Kidney (tissue), 14 donors: Measurements from ENCODE around the gene STIP1. TPM values are rescaled to one million over a fixed set of nuclear protein-coding genes. Genes with fewer than 3 reads are reported as not detected.

ENCODE experiments used
- DNase-seq, 5 donors: peaks; one replicate each; pipeline ENCODE4 v3.0.0-alpha.2; 2013 to 2020
- FAIRE-seq: peaks from 2 replicates; lab custom pipeline; 2012; peaks lifted over from hg19 to GRCh38; lab: Jason Lieb, UNC
- H3K27ac ChIP-seq, 2 donors: one replicate each; pipeline ENCODE4 v1.7.0; 2013; ENCODE audit warnings: low read depth in 2 of 2, low read length in 2 of 2, inconsistent platforms in 1 of 2
- H3K27me3 ChIP-seq: one replicate; pipeline ENCODE4 v1.7.1; 2013; ENCODE audit warnings: low read length, inconsistent platforms; ENCODE audit not compliant: control insufficient read depth, insufficient read depth
- H3K36me3 ChIP-seq, 3 donors: one replicate each; pipeline versions ENCODE4 v1.7.0 to v1.7.1; 2013; ENCODE audit warnings: low read length in 3 of 3, control low read depth in 1 of 3, inconsistent platforms in 1 of 3; ENCODE audit not compliant: insufficient read depth in 3 of 3, control insufficient read depth in 2 of 3
- H3K4me1 ChIP-seq, 3 donors: one replicate each; pipeline versions ENCODE4 v1.7.0 to v1.7.1; 2013; ENCODE audit warnings: low read length in 3 of 3, inconsistent platforms in 1 of 3, low read depth in 1 of 3; ENCODE audit not compliant: control insufficient read depth in 2 of 3, insufficient read depth in 2 of 3
- H3K4me3 ChIP-seq, 3 donors: one replicate each; pipeline versions ENCODE4 v1.7.0 to v1.8.1; 2013; ENCODE audit warnings: low read length in 3 of 3, control low read depth in 1 of 3, inconsistent platforms in 1 of 3
- H3K9ac ChIP-seq, 3 donors: one replicate each; pipeline versions ENCODE4 v1.7.0 to v1.7.1; 2013; ENCODE audit warnings: low read length in 3 of 3, control low read depth in 1 of 3, inconsistent platforms in 1 of 3
- H3K9me3 ChIP-seq, 3 donors: one replicate each; pipeline versions ENCODE4 v1.7.0 to v1.7.1; 2013; ENCODE audit warnings: low read length in 3 of 3, control low read depth in 1 of 3, inconsistent platforms in 1 of 3; ENCODE audit not compliant: control insufficient read depth in 2 of 3, insufficient read depth in 1 of 3
- intact Hi-C: fragments of 100-400 bp; cut with DNase I; formaldehyde crosslinking; loops from one replicate; pipeline ENCODE4 v1.11.1; 2022
- polyA plus RNA-seq: library from polyadenylated mRNA; stranded (reverse); fragments of 350-450 nt; fragmentation: Illumina TruSeq; extraction: RNeasy Lipid Tissue Mini Kit (QIAGEN cat#74804); gene quantifications from one replicate; pipeline ENCODE4 v1.2.3, GENCODE V29; 2014; ENCODE audit warnings: low read depth, low replicate concordance; ENCODE audit not compliant: insufficient read depth
- total RNA-seq: library from RNA; stranded (reverse); fragmentation: NEBNext Ultra II Directional; extraction: Animal tissue kit (Norgen Biotek cat#: 25700); gene quantifications from one replicate; pipeline ENCODE4 v1.2.1, GENCODE V29; 2021
- TF ChIP-seq, protein P1 (sequence below): IDR thresholded peaks from 3 replicates; pipeline ENCODE4 v1.5.1; 2012; ENCODE audit warnings: mild to moderate bottlenecking, moderate library complexity, borderline replicate concordance; ENCODE audit not compliant: insufficient read depth; ENCODE audit errors: extremely low read depth
- donor health status: control.
- donor health status: control.
- donor health status: control.
- donor health status: control.
- donor health status: control.
- donor health status: DM: yes; HTN: yes; CAD: no.
- donor health status: Normal renal cell carcinoma (clear cell type).

The STIP1 gene
- total and polyA plus RNA-seq, 2 donors from 2014 or later = 81.2 to 86.0 TPM

DNA sequence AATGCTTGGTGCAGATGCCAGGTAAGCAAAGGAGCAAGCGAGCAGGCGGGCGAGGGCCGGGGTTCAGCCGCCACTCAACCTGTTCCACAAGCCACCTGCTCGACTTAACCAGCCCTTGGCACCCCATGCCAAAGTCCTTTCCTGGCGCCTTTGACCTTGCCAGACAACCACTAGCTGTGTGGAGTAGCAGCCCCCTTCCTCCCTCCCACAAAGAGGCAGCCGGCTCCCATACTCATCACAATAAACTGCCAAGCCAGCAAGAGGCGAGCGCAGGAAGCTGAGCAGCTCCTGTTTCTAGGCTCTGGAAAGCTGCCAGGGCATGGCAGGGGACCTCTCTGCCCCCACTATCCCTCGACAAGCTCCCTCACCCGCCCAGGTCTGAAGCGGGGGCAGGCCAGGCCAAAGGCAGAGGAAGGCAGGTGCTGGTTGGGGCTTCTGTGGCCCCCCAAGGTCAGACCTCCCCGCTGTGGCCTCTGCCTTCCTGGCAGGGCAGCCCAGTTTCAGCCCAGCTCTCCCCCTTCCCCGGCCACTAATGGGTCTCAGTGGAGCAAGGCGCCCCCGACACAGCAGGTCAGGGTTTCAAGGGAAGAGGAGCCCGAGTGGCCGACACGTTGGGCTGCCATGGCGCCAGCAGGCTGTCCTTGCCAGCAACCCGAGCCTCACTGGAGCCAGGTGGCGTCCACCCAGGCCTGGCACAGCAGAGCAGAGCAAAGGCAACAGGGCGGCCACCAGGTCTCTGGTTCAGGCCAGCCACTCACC lies 35.3 kb upstream of the STIP1 start:
- TF ChIP-seq, protein P1, sequence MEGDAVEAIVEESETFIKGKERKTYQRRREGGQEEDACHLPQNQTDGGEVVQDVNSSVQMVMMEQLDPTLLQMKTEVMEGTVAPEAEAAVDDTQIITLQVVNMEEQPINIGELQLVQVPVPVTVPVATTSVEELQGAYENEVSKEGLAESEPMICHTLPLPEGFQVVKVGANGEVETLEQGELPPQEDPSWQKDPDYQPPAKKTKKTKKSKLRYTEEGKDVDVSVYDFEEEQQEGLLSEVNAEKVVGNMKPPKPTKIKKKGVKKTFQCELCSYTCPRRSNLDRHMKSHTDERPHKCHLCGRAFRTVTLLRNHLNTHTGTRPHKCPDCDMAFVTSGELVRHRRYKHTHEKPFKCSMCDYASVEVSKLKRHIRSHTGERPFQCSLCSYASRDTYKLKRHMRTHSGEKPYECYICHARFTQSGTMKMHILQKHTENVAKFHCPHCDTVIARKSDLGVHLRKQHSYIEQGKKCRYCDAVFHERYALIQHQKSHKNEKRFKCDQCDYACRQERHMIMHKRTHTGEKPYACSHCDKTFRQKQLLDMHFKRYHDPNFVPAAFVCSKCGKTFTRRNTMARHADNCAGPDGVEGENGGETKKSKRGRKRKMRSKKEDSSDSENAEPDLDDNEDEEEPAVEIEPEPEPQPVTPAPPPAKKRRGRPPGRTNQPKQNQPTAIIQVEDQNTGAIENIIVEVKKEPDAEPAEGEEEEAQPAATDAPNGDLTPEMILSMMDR = no peak
- DNase-seq (peak in 4 of 5 donors; percentile 54 to 81 (median 68)), FAIRE-seq (no peak)
- H3K36me3 ChIP-seq = no peaks in the 10 kb centered on the region
- H3K4me1 ChIP-seq = peaks cover 0 to 20% (median 13%) of the 10 kb centered on the region in 3 donors
- intact Hi-C loops = no loop called here
- no peaks in the 10 kb centered on the region for H3K27me3 ChIP-seq
- no peak overlapping the region for H3K4me3 ChIP-seq
- H3K9ac ChIP-seq = no peak overlapping the region
- H3K27ac ChIP-seq = peak overlapping the region; percentile 41 to 67
- no peaks in the 10 kb centered on the region for H3K9me3 ChIP-seq

DNA sequence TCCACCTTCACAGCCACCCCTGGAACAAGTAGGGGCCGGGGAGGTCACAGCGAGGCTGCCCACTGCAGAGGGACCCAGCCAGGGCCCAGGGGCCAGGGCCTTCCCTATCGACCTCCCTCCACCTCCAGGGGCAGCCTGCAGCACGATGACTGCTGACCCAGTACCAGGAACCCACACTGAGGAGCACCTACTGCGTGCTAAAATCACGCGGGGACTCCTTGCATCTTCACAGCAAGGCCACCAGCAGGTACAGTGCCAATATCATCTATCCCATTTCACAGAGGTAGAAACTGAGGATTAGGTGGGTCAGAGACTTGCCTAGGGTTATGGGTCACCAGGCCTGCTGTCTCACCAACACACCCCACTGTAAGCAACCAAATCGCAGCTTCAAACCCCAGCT lies 34.6 kb upstream of the STIP1 start:
- Histone ChIP-seq H3K27me3 (no peaks in the 10 kb centered on the region), H3K27ac (no peak overlapping the region), H3K9ac (no peak overlapping the region), H3K4me1 (peaks cover 0 to 20% (median 13%) of the 10 kb centered on the region in 3 donors), H3K4me3 (no peak overlapping the region), H3K9me3 (no peaks in the 10 kb centered on the region), H3K36me3 (no peaks in the 10 kb centered on the region)
- FAIRE-seq (no peak), DNase-seq (no peak)
- intact Hi-C loops = no loop called here
- TF ChIP-seq, protein P1 = no peak

DNA sequence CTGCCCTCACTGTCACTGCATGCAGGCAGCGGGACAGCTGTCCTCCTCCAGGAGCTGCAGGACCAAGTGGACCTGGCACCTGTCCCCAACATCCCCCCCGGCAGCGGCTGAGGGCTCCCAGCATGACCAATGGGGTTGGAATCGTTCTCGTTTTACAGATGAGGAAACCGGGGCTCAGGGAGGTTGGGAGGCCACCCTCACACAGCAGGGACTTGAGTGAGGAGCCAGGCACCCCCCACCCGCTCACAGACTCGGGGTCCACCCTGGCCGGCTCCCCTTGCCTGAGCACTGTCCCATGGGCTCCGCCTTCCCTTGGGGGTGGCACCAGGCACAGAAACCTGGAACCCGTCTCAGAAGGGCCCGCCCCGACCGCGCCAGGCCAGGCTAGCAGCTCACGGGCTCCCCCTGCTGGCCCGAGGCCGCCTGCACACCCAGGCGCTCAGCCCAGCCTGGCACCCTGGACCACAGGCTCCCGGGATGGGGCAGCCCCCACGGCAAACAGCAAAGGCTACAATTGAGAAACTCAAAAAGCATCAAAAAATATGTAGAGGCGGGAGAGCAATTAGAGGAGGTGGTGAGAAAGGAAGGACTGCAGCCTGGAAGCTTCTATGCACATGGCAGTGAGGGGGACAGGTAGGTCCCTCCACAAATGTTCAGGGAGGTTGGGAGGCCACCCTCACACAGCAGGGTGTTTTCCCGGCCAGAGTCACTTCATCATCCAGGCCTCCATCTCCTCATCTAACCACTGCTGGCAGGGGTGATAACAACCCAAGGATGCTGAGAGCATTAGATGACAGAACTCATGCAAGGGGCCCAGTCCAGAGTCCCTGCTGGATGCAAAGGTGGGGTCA lies 32.9 kb upstream of the STIP1 start:
- H3K9ac ChIP-seq = no peak overlapping the region
- H3K36me3 ChIP-seq = no peaks in the 10 kb centered on the region
- H3K27ac ChIP-seq = no peak overlapping the region
- H3K9me3 ChIP-seq = no peaks in the 10 kb centered on the region
- DNase-seq (peak in 4 of 5 donors; percentile 63 to 86 (median 76)), FAIRE-seq (no peak)
- peaks cover 0 to 20% (median 12%) of the 10 kb centered on the region in 3 donors for H3K4me1 ChIP-seq
- TF ChIP-seq, protein P1 = peak; percentile 97
- no peaks in the 10 kb centered on the region for H3K27me3 ChIP-seq
- H3K4me3 ChIP-seq = no peak overlapping the region
- intact Hi-C loops = no loop called here
